ENCODE data around the gene BPIFB3. TPM values are rescaled to one million over a fixed set of nuclear protein-coding genes. Genes with fewer than 3 reads are reported as not detected.

BPIFB3 gene
- total RNA-seq, 1 experiment from 2014 or later = not detected

DNA sequence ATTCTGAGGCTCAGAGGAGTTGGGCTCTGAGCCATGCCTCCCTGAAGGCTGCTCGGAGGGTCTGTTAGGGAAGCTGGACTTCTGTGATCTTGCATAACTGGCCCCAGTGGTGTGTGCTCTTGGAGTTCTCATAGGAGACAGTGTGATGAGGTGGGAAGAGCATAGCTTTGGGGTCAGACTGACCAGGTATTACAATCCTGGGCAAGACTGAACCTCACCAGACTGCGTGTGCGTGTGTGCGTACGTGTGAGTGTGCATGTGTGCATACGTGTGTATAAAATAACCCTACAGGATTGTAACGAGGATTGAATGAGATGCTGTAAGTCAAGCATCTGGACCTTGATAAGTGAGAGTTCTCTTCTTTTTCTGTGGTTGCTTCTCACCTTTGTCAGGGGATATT, 36.2 kb upstream of the BPIFB3 start:
- in situ Hi-C loops (cut with HindIII; ENCODE audit: low pct_unique_long_range_greater_than_20kb, low sequenced_read_pairs) (no loop called here), intact Hi-C loops (cut with micrococcal nuclease; ENCODE audit: unreplicated experiment) (no loop called here)
- Histone ChIP-seq H3K4me3 (ENCODE audit: low read depth in 2 of 2, low read length in 2 of 2) (no peak overlapping the region), H3K27me3 (ENCODE audit: control insufficient read depth, insufficient read depth, low read length) (no peaks in the 10 kb centered on the region), H3K9me3 (ENCODE audit: control insufficient read depth, insufficient read depth, low read depth, low read length) (no peaks in the 10 kb centered on the region), H3K4me1 (ENCODE audit: control insufficient read depth, insufficient read depth, low read length) (no peaks in the 10 kb centered on the region; the same call in 1 of the 2 replicates), H3K36me3 (ENCODE audit: control insufficient read depth, insufficient read depth, low read length) (no peaks in the 10 kb centered on the region), H3K27ac (ENCODE audit: low read length) (no peak overlapping the region)
- TF ChIP-seq SIN3A (IDR thresholded peaks at IDR 0.05; ENCODE audit: borderline replicate concordance, insufficient read depth, low read depth, low read length) (no peak), REST (IDR thresholded peaks at IDR 0.05; ENCODE audit: insufficient read depth in 1 of 2, low read depth in 2 of 2, low read length in 1 of 2) (no peak), POLR2AphosphoS5 (IDR thresholded peaks at IDR 0.05; ENCODE audit: low read depth, low read length) (no peak), TCF7L2 (IDR thresholded peaks at IDR 0.05; ENCODE audit: low read depth, low read length) (no peak)
- TF ChIP-seq, protein P1, sequence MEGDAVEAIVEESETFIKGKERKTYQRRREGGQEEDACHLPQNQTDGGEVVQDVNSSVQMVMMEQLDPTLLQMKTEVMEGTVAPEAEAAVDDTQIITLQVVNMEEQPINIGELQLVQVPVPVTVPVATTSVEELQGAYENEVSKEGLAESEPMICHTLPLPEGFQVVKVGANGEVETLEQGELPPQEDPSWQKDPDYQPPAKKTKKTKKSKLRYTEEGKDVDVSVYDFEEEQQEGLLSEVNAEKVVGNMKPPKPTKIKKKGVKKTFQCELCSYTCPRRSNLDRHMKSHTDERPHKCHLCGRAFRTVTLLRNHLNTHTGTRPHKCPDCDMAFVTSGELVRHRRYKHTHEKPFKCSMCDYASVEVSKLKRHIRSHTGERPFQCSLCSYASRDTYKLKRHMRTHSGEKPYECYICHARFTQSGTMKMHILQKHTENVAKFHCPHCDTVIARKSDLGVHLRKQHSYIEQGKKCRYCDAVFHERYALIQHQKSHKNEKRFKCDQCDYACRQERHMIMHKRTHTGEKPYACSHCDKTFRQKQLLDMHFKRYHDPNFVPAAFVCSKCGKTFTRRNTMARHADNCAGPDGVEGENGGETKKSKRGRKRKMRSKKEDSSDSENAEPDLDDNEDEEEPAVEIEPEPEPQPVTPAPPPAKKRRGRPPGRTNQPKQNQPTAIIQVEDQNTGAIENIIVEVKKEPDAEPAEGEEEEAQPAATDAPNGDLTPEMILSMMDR (IDR thresholded peaks at IDR 0.05) = no peak
- POLR2A ChIA-PET = no interaction called here
- no TSS peak for BruUV-seq (replicated peaks)
- ATAC-seq = no peak
- DNase-seq (ENCODE audit: low read depth, low spot score) = no peak
- CTCF ChIA-PET = no interaction called here

DNA sequence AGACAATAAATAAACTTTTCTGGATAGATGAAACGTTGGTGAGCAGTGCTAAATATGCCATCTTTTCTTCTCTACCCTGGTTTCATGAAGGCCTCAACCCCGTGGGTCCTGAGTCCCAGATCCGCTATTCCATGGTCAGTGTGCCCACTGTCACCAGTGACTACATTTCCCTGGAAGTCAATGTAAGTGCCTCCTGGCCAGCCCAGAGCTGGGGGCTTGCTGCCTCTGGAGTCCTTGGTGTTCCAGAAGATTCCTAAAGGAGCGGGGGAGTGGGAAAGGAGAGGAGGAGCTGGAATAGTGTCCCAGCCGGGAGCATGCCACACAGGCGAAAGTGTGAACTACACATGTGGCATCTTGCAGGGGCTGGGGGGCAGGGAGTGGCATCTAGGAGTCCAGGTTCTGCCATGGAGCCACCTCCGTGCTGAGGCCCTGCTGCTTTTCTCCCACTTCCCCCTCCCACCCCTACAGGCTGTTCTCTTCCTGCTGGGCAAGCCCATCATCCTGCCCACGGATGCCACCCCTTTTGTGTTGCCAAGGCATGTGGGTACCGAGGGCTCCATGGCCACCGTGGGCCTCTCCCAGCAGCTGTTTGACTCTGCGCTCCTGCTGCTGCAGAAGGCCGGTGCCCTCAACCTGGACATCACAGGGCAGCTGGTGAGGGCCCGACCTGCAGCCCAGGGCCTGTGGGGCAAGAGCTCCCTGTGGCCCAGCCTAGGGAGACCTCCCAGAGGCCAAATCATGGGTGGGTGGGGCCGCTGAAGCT, 35.4 kb upstream of the BPIFB3 start:
- H3K36me3 ChIP-seq (ENCODE audit: control insufficient read depth, insufficient read depth, low read length) = no peaks in the 10 kb centered on the region
- BruUV-seq (replicated peaks) = no TSS peak
- no peaks in the 10 kb centered on the region; the same call in 1 of the 2 replicates for H3K4me1 ChIP-seq (ENCODE audit: control insufficient read depth, insufficient read depth, low read length)
- POLR2A ChIA-PET = no interaction called here
- CTCF ChIA-PET = no interaction called here
- TF ChIP-seq REST (IDR thresholded peaks at IDR 0.05; ENCODE audit: insufficient read depth in 1 of 2, low read depth in 2 of 2, low read length in 1 of 2) = no peak
- TF ChIP-seq, protein P1 (IDR thresholded peaks at IDR 0.05) = no peak
- no peak for TF ChIP-seq TCF7L2 (IDR thresholded peaks at IDR 0.05; ENCODE audit: low read depth, low read length)
- no peak for TF ChIP-seq POLR2AphosphoS5 (IDR thresholded peaks at IDR 0.05; ENCODE audit: low read depth, low read length)
- TF ChIP-seq SIN3A (IDR thresholded peaks at IDR 0.05; ENCODE audit: borderline replicate concordance, insufficient read depth, low read depth, low read length) = no peak
- H3K9me3 ChIP-seq (ENCODE audit: control insufficient read depth, insufficient read depth, low read depth, low read length) = no peaks in the 10 kb centered on the region
- in situ Hi-C loops (cut with HindIII; ENCODE audit: low pct_unique_long_range_greater_than_20kb, low sequenced_read_pairs) (no loop called here), intact Hi-C loops (cut with micrococcal nuclease; ENCODE audit: unreplicated experiment) (no loop called here)
- no peak overlapping the region for H3K27ac ChIP-seq (ENCODE audit: low read length)
- DNase-seq (ENCODE audit: low read depth, low spot score) (no peak), ATAC-seq (no peak)
- no peaks in the 10 kb centered on the region for H3K27me3 ChIP-seq (ENCODE audit: control insufficient read depth, insufficient read depth, low read length)
- H3K4me3 ChIP-seq (ENCODE audit: low read depth in 2 of 2, low read length in 2 of 2) = no peak overlapping the region

All from Panc1 (cell line).